GM21723 (cell line): ENCODE results near the gene AHDC1.
"Not testable (repeated sequence)": the region's sequence is repeated elsewhere in the genome, so short reads cannot be mapped to it uniquely, and the experiment has no call there.

Experiments
- ATAC-seq: cut with Tn5 transposase; IDR thresholded peaks from one replicate; pipeline ENCODE4 v1.9.1; 2021; ENCODE audit warnings: mild to moderate bottlenecking, moderate library complexity; ENCODE audit not compliant: unreplicated experiment

The AHDC1 gene

DNA sequence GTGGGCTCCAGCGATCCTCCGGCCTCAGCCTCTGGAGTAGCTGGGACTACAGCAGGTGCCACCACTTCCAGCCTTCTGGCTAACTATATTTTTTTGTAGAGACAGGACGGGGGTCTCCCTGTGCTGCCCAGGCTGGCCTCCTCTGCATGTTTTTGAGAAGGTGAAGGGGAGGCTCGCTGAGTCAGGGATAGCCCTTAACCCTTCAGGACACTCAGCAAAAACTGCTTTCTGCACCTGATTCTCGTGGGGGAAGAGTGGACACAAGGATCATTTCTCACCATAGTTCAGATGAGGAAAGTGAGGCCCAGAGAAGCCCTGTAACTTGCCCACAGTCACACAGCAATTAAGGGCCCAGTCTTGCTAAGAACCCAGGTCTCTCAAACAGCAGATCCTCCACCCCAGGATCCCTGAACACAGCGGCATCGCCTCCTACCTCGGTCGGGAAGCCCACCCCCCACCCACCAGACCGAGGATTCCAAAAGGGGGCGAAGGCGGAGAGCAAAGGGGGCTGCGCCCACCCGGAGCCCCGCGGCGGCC, 29.8 kb upstream of the AHDC1 start:
- ATAC-seq, result no peak

DNA sequence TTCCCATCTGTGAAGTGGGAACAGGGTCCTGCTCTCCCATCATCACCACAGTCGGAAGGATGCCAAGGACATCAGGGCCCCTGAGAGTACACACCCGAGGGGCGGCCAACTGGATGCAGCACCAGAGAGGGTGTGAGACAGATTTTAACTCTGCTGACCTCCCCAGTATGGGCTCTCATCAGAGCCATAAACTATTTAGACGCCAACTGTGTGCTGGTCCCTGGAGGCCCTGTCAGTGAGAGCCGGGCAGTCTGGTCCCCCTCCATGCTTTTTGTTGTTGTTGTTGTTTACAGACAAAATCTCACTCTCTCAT, 29.3 kb upstream of the AHDC1 start:
- no peak for ATAC-seq

DNA sequence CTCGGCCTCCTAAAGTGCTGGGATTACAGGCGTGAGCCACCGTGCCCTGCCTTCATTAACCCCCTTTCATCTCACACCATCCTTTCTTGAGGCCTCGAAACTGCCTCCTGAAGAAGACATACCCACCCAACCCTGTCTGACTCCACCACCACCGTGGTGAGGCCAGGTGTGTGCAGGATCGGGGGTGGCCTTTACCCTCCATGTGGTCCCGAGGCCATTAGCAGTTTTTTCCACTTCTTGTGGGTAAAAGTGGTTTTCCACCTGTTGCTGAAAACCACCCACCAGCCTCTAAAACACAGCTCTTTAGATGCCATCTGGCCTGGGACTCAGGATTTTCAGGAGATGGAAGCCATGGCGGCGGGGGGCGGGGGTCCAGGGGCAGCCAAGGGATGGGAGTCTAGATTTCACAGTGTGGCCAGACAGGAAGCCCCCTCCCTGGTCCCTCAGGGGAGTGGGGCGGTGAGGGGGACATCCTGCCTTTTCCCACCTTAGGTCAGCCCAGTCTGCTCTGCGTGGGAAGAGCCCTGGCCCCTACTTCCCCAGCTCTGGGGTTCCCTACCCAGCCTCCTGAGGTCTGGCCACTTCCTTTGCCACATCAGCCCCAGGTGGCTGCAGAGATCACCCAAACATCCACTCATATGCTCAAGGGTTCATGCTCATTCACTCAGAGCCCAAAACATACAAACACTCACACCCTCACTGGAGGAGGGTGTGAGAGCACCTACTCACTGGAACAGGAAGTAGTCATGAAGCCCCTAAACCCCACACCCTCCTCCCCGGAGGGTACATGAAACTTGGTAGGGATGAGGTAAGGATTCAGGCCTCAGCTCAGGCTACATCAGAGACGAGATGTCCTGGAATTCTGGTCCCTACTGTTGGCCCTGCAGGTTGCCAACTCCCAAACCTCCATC, 28.7 kb upstream of the AHDC1 start:
- peak; percentile 39 for ATAC-seq

DNA sequence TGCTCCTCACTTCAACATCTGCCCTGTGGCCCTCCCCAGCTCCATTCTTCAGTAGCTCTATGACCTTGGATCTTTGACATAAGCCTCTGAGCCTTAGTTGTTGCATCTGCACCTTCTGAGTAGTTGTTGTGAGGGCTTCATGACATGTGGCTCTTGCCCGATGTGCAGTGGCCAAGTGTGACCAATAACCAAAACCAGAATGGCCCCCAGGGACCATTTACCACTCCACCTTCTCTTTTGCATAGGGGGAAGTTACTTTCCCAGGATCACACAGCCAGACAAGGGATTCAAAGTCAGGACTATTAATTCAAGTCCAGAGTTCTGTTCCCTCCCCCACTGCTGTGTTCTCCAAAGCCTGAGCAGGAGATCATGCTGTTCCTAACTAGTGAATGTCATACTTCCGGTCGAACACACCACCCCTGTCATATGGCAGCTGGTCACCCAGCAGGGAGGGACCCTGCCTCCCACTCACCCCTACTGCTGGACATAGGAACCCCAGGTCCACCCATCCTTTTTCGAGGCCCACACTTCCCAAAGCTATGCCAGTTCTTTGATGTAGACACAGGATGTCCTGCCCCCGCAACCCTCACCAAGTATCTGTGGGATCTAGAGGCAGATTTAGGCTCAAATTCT, 27.0 kb upstream of the AHDC1 start:
- peak; percentile 4 for ATAC-seq

DNA sequence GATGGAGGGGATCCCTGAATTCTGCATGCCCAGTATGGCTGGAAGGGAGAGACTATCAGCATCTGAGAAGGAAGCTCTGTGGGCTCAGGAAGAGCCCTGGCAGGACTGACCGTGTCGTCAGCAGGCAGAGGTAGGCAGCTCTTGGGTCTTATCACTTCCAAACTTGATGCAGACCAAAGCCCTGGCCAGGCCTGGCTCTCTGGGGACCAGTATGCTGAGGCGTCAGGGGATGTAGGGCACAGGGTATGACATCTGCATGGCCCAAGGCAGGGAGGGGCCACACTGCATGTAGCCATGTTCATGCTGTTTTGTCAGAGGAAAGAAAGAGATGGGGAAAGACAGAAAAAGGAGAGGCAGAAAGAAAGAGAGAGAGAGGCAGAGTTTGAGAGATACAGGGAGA, 24.8 kb upstream of the AHDC1 start:
- no peak for ATAC-seq

DNA sequence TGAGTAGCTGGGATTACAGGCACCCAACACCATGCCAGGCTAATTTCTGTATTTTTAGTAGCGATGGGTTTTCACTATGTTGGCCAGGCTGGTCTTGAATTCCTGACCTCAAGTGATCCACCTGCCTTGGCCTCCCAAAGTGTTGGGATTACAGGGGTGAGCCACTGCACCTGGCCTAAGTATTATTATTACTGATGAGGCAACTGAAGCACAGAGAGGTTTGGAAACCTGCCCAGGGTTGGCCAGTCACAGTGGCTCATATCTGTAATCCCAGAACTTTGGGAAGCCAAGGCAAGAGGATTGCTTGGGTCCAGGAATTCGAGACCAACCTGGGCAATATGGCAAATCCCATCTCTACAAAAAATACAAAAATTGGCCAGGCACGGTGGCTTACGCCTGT, 23.8 kb upstream of the AHDC1 start:
- ATAC-seq, result not testable (repeated sequence)

DNA sequence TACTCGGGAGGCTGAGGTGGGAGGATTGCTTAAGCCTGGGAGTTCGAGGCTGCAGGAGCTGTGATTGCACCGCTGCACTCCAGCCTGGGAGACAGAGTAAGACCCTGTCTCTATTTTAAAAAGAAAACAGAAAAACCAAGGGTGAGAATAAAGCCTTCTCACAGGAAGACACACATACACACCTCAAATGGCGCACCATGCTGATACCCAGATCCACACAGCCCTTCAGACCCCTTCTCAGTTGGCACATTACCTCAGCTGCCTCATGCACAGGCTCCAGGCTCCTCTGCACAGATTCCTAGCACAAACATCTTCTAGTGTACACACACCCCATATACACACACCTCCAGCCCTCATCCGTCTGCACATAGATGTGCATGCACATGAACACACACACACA, 23.1 kb upstream of the AHDC1 start:
- no peak for ATAC-seq

DNA sequence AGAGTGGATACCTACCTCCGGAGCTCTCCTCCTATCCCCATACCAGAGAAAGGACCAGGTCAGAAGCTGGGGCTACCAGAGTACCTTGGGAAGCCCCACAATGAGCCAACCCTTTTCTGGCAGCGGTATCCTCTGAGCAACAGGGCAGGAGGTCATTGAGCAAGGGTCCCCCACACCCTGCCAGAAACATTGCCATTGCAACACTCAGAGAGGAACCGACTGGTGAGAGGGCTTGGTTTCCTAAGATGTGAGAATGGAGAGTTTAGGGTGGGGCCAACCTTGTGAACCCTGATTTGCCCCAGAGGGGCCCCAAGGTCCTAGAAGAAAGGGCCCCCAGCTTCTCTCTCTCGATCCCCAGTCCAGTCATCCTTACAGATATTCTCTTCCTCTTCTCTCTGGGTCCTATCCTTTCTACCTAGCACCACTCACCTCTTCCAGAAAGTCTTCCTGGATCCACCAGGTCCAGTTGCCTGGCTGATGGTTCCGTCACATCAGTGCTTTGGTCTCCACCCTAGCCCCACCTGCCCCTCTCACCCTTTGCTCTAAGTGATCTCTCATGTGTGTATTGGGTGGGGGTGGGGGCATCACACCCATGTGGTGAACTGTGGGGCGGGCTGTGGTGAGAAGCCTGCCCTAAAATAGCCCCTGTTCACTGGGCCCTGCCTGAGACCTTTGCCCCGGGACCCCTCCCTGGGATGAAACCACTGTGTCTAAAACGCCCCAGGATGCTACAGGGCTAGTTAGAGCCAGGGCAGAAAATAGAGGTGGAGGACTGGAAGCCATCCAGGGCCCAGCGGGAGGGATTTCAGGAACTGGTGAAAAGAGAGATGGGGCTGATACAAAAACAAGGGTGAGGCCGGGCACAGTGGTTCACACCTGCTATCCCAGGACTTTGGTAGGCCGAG, 22.3 kb upstream of the AHDC1 start:
- no peak for ATAC-seq

DNA sequence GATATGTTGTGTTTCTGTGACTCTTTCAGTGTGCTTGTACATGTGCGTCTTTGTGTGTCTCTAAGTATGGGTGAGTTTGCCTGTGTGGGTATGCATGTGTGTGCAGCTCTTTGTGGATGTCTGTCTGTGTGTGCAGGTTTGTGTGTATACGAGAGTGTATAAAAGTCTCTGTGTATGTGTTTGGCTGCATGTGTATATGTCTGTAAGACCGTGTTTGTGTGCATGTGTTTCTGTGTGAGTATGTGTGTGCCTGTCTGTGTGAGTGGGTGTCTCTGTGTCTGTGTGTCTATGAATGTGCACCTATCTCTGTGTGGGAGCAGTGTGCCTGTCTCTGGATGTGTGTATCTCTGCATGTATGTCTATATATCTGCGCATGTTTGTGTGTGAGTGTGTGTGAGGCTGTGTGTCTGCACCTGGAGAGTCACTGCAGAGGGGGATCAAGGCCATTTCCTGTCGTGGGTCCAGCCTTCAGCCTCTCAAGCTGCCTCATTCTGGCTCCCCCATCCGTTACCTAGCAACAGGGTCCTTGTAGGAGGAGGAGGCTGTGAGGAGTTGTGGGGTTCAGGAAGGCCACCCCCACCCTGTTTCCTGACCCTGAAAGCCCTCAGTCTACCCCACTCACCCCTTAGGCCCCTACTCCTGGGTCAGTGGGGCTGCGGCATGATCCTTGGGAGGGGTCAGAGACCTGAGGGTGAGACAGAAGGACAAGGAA, 20.7 kb upstream of the AHDC1 start:
- ATAC-seq, result no peak

DNA sequence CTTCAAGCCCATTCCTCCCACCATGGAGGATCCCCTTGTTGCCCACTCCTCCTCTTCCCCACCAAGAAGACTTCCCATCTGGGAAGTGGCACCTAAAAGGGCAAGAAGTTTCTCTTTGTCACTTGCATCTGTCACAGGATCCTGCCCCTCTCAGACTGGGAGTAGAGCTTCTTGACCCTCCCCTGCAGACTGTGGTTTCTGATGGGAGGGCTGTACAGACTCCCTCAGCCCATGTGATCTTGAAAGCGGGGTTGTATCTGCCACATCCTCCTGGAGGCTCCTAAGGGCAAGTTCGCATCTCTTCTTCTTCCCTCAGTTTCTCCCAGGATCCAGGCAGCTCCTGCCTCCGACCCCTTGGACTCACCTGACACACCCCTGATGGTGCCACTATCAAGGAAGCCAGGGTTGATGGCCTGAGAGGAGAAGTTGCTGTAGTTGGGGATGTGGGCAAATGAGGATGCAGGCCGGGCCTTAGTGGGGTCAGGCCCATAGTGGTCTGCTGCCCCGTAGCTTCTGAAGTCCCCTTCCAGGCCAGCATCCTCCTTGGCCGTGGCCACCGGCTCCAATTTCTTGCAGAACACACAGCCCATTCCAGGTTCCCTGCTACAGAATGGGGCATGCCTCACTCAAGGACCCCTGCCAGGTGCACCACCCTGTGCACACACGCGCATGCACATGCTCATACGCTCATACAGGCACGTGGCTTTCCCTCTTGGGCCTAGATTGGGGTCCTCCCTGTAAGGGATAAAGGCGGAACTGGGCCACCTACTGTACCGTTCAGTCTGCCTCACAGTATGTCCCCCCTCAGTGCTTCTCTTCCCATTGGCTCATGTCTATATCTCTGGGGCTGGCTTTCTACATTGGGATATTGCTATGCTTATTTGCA, 19.6 kb upstream of the AHDC1 start:
- no peak for ATAC-seq

DNA sequence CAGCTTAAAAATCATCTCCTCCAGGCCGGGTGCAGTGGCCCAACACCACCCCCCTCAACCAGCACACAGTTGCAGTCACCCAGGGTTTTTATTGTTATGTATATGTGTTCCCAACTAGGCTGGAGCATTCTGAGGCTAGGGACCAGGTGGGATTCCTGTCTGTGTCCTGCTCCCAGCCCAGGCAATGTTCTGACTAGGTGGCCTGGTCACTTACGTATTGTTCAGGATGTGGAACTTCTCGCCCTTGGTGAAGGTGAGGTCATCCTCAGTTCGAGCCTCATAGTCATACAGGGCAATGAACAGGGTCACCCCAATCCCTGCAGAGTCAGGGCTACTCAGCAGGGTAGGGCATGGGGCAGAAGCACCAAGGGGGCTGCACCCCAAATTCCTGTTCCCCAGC, 18.9 kb upstream of the AHDC1 start:
- ATAC-seq, result no peak

DNA sequence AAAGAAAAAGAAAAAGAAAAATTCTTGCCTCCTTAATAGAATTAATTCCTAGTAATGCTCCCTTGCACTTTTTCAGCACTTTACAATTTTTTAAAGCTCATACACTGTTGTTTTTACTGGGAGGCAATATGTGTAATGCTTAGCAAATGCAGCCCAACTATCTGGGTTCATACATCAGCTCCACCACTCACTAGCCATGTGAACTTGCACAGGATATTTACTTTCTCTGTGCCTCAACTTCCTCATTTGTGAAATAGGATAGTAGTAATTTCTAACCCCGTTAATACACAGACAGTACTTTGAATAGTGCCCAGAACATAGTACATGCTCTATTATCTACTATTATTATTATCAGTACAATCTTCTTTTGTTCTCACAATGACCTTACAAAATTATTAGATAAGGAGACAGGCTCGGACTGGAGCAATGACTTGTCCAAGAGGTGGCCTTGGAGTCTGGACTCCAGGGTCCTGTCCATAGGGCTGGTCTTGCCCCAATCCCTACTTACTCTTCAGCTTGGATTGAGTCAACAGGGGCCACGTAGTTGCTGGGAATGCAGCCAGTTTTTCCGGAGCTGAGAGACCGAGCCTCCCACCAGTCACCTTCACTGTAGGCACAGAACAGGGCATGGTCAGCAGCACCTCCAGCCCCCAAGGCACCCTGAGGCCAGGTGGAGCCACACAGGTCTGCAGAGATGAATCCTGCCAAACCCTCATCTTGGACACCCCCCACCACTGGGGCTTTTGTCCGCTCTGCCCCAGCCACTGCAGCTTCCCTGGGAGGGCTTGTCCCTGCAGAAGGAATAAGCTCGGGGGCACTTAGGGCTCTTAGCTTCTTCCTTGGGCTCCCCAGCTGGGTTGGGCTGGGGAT, 17.3 kb upstream of the AHDC1 start:
- ATAC-seq, result no peak

DNA sequence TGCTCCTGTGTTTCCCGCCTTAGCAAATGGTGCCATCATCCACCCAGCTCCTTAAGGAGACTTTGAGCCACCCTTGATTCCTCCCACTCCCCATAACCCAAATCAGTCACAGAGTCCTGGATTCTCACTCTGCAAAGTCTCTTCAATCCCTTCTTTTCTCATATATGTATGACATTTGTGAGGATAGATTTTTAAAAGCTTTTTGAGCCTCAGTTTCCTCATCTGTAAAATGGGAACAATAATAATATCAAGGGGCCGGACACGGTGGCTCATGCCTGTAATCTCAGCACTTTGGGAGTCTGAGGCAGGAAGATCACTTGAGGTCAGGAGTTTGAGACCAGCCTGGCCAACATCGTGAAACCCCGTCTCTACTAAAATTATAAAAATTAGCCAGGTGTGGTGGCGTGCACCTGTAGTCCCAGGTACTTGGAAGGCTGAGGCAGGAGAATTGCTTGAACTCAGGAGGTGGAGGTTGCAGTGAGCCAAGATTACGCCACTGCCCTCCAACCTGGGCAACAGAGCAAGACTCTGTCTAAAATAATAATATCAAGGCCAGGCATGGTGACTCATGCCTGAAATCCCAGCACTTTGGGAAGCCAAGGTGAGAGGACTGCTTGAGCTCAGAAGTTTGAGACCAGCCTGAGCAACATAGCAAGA, 16.0 kb upstream of the AHDC1 start:
- not testable (repeated sequence) for ATAC-seq

DNA sequence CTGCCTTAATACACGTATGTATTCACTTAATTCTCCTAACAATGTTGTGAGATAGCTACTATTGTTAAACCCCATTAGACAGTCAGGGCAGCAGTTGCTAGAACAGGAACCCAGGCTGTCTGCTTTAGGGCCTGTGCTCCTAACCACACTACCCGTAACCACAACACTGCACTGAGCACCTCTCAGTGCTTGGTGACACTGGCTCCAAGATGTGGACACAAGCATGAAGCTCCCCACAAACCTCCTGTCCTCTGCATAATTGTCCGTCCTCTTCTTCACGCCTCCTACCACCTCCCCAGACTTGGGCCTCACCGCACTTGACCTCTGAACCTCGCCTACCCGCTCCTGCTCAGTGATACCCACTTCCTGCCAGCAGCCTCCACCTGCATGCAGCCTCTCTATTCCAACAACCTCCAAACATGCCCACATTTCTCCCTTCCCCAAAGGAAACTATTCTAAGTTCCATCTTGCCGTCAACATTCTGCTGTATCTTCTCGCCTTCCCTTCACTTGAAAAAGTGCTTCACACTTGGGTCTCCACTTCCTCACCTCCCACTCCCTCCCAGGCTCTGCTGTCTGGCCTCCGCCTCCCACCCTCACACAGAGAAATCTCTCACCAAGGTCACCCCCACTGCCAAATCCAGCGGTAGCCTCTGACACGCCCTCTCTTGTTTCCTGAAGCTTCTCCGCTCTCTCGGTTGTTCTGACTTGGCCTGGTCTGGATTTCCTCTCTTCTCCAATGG, 14.6 kb upstream of the AHDC1 start:
- no peak for ATAC-seq

DNA sequence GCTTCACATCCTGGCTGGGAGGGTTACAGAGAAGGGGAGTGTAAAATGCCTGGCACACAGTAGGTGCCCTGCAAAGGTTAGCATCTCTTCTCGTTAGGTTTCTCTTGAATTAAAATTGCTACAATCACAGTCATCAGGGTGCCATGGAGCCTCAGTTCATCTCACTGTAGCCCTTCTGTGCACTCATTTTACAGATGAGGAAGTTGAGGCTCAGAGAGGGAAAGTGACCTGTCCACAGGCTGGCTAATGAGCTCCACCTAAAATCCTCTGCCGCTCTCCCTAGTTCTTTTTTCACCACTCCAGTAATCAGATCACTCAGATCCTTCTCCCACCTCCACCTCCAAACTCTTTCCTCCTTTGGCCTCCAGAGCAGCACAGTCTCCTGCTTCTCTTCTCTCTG, 13.5 kb upstream of the AHDC1 start:
- ATAC-seq, result no peak

DNA sequence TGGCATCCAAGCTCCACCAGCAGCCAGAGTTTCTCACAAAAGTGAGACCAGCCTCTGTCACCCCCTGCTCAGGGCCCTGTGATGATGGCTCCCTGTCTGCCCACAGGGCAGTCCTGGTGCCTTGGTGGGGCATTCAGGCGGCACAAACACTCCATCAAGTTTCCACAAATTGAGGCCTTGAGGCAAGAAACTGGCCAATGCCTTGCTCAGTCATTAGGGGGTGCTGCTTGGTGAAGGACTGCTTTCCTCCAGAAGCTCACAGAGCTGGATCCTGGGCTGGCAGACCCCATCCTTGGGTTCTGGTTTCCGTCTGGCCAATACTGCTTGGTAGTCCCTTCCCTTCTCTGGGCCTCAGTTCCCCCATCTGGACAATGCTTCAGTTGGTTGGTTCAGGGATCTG, 12.5 kb upstream of the AHDC1 start:
- no peak for ATAC-seq

DNA sequence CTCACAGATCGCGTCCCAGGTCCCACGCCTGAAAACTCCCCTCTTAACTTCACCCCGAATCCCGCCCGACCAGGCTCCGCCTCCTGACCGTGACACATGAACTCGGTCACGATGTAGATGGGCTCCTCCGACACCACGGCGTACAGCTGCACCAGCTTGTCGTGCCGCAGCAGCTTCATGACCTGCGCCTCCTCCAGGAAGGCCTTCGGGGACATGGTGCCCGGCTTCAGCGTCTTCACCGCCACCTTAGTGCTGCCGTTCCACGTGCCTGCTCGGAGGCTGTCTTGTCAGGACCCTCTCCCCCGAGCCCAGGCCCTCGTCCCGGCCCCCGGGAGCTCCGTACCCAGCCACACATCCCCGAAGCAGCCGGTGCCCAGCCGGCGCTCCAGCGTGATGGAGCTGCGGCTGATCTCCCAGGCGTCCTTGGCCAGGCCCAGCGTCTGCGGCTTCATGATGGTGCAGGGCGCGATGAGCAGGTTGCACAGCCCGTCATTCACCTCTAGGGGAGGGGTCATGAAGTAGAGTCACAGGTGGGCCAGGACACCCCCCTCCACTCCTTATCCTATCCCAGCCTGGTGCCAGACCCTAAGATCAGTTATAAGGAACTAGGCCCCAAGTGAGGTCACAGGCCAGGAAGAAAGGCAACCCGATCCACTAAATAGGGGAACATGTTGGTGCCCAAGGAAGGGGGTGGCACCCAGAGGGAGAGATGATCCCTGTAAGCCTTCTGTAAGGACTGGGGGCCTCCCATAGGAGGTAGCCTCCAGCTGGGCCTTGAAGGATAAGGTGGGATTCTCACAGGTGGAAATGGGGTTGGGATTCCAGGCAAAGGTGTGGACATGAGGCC, 11.6 kb upstream of the AHDC1 start:
- no peak for ATAC-seq
